ENCODE measurements around the gene KCNIP1. TPM values are rescaled to one million over a fixed set of nuclear protein-coding genes. Genes with fewer than 3 reads are reported as not detected.

KCNIP1 gene
- total and polyA plus RNA-seq, 2 of the 13 experiments (the other 11 are each of a cell fraction or from before 2014, with no cell fraction given): not detected

DNA sequence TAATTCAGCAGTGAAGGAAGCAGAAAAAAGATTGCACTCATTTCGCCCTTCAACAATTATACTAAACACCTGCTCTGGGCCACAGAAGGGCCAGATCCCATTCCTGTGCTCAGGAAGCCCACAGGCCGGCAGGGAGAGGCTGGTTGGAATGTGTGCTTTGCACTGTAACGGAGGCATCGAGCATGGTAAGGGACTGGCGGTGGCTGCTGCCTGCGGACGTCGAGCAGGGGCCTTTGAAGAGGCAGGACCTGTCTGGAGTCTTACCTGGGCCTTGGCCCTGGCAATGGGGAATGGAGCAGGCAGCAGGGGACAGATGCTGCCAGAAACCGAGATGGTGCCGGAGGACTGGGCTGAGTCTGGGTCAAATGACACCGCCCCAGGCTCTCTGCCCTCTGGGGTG lies 97.8 kb downstream of the KCNIP1 start:
- intact Hi-C loops (cut with micrococcal nuclease; ENCODE audit: unreplicated experiment) (no loop called here), in situ Hi-C loops (cut with HindIII; ENCODE audit: extremely low pct_ligation_motif_present, low pct_unique_long_range_greater_than_20kb) (no loop called here)
- Histone ChIP-seq H3K4me3 (replicated peaks in 1 of 3; ENCODE audit: insufficient read depth in 1 of 3, low read depth in 2 of 3, low read length in 3 of 3) (no peak overlapping the region), H3K27me3 (ENCODE audit: control insufficient read depth in 1 of 2, insufficient read depth in 2 of 2, low read length in 2 of 2) (peaks cover 3 to 52% of the 10 kb centered on the region in 2 experiments; a peak in 4 of 5 replicates), H4K20me1 (ENCODE audit: insufficient read depth, low read length) (no peaks in the 10 kb centered on the region), H3K9me3 (ENCODE audit: low read length) (no peaks in the 10 kb centered on the region), H3K9ac (ENCODE audit: insufficient read depth, low read depth, low read length) (no peak overlapping the region), H2AFZ (ENCODE audit: low read length) (no peak overlapping the region), H3K36me3 (replicated peaks in 1 of 2; ENCODE audit: control insufficient read depth in 1 of 2, insufficient read depth in 2 of 2, low read length in 2 of 2) (no peaks in the 10 kb centered on the region), H3K4me2 (ENCODE audit: low read depth, low read length) (no peak overlapping the region), H3K27ac (ENCODE audit: extremely low read length, insufficient read depth, low read length) (no peak overlapping the region), H3K79me2 (ENCODE audit: insufficient read depth, low read length) (no peaks in the 10 kb centered on the region), H3K4me1 (ENCODE audit: insufficient read depth, low read length) (no peaks in the 10 kb centered on the region)
- ATAC-seq (no peak; the same call in 2 of the 3 replicates), FAIRE-seq (no peak), DNase-seq (ENCODE audit: low spot score) (no peak)
- CTCF ChIA-PET (ENCODE audit: low intra/inter-chr PET ratio, low total read pairs): no interaction called here
- BruUV-seq (replicated peaks): no TSS peak
- WGBS (ENCODE audit: low lambda C conversion rate): 0% methylated on average over 3 of the region's 11 CpGs
- POLR2A ChIA-PET: no interaction called here
- no peak for TF ChIP-seq ZNF790 (CRISPR knock-in tag; IDR thresholded peaks at IDR 0.05; ENCODE audit: borderline replicate concordance)
- TF ChIP-seq ZNF207 (IDR thresholded peaks at IDR 0.05; ENCODE audit: borderline replicate concordance): no peak
- no peak for TF ChIP-seq KLF6 (CRISPR knock-in tag; IDR thresholded peaks at IDR 0.05)
- TF ChIP-seq ZNF772 (CRISPR knock-in tag; IDR thresholded peaks at IDR 0.05): no peak
- TF ChIP-seq ZNF615 (CRISPR knock-in tag; IDR thresholded peaks at IDR 0.05; ENCODE audit: borderline replicate concordance): no peak
- no peak for TF ChIP-seq MTA3 (CRISPR knock-in tag; IDR thresholded peaks at IDR 0.05)
- no peak for TF ChIP-seq ZNF839 (CRISPR knock-in tag; IDR thresholded peaks at IDR 0.05; ENCODE audit: borderline replicate concordance)
- no peak for TF ChIP-seq ZKSCAN1 (IDR thresholded peaks at IDR 0.05; ENCODE audit: low read length)
- TF ChIP-seq, protein P1, sequence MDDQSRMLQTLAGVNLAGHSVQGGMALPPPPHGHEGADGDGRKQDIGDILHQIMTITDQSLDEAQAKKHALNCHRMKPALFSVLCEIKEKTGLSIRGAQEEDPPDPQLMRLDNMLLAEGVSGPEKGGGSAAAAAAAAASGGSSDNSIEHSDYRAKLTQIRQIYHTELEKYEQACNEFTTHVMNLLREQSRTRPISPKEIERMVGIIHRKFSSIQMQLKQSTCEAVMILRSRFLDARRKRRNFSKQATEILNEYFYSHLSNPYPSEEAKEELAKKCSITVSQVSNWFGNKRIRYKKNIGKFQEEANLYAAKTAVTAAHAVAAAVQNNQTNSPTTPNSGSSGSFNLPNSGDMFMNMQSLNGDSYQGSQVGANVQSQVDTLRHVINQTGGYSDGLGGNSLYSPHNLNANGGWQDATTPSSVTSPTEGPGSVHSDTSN (CRISPR knock-in tag; IDR thresholded peaks at IDR 0.05; ENCODE audit: borderline replicate concordance): no peak
- TF ChIP-seq, protein P2, sequence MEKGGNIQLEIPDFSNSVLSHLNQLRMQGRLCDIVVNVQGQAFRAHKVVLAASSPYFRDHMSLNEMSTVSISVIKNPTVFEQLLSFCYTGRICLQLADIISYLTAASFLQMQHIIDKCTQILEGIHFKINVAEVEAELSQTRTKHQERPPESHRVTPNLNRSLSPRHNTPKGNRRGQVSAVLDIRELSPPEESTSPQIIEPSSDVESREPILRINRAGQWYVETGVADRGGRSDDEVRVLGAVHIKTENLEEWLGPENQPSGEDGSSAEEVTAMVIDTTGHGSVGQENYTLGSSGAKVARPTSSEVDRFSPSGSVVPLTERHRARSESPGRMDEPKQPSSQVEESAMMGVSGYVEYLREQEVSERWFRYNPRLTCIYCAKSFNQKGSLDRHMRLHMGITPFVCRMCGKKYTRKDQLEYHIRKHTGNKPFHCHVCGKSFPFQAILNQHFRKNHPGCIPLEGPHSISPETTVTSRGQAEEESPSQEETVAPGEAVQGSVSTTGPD (CRISPR knock-in tag; IDR thresholded peaks at IDR 0.05): no peak

All from HepG2 (cell line).